ENCODE measurements around the gene CDC42BPB. TPM values are rescaled to one million over a fixed set of nuclear protein-coding genes. Genes with fewer than 3 reads are reported as not detected.

Gene CDC42BPB
- total RNA-seq, 1 donor from 2014 or later, result 147 TPM

GRCh38 chr14:102954081-102954789, 103.1 kb downstream of the CDC42BPB start:
- DNase-seq (ENCODE audit: low read depth), result no peak
- Histone ChIP-seq H3K36me3 (ENCODE audit: control insufficient read depth, insufficient read depth, low read length) (peaks cover 7% of the 10 kb centered on the region), H3K27me3 (ENCODE audit: control insufficient read depth, insufficient read depth, low read length) (no peaks in the 10 kb centered on the region), H3K4me3 (ENCODE audit: low read depth, low read length) (no peak overlapping the region)
- no peak for TF ChIP-seq CTCF (IDR thresholded peaks at IDR 0.05; ENCODE audit: insufficient read depth, low read length, poor library complexity, severe bottlenecking)

DNA sequence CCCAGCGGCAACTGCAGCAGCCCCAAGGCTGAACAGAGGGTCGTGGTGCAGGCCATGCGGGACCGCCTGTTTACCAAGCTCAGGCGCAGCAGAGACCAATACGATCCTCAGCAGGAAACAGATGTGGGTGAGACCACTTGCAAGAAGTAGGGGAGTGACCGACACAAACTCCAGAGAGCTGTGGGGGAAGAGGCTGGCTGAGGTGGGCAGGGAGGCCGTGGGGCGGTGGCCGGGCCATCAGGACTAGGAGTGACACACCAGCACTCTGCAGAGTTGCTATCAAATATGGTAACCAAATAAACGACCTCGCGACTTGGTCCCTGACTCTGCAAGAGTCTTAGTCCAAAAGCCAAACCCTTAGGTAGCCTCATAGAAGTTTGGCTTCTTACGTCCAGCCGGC, 104.2 kb downstream of the CDC42BPB start:
- Histone ChIP-seq H3K4me3 (ENCODE audit: low read depth, low read length) (no peak overlapping the region), H3K27me3 (ENCODE audit: control insufficient read depth, insufficient read depth, low read length) (no peaks in the 10 kb centered on the region), H3K36me3 (ENCODE audit: control insufficient read depth, insufficient read depth, low read length) (peaks cover 7% of the 10 kb centered on the region)
- no peak for TF ChIP-seq CTCF (IDR thresholded peaks at IDR 0.05; ENCODE audit: insufficient read depth, low read length, poor library complexity, severe bottlenecking)
- DNase-seq (ENCODE audit: low read depth), result no peak

- no peak for TF ChIP-seq CTCF (IDR thresholded peaks at IDR 0.05; ENCODE audit: insufficient read depth, low read length, poor library complexity, severe bottlenecking)
- Histone ChIP-seq H3K27me3 (ENCODE audit: control insufficient read depth, insufficient read depth, low read length) (no peaks in the 10 kb centered on the region), H3K36me3 (ENCODE audit: control insufficient read depth, insufficient read depth, low read length) (peaks cover 7% of the 10 kb centered on the region), H3K4me3 (ENCODE audit: low read depth, low read length) (no peak overlapping the region)
- no peak for DNase-seq (ENCODE audit: low read depth)
Observed at GRCh38 chr14:102952276-102952675, 105.1 kb downstream of the CDC42BPB start.

- peaks cover 7% of the 10 kb centered on the region for H3K36me3 ChIP-seq (ENCODE audit: control insufficient read depth, insufficient read depth, low read length)
- no peak for TF ChIP-seq CTCF (IDR thresholded peaks at IDR 0.05; ENCODE audit: insufficient read depth, low read length, poor library complexity, severe bottlenecking)
- no peak for DNase-seq (ENCODE audit: low read depth)
Observed at GRCh38 chr14:102951799-102952198, 105.5 kb downstream of the CDC42BPB start.

GRCh38 chr14:102951034-102951433, 106.3 kb downstream of the CDC42BPB start:
- H3K36me3 ChIP-seq (ENCODE audit: control insufficient read depth, insufficient read depth, low read length), result peaks cover 7% of the 10 kb centered on the region

More at GRCh38 chr14:102951799-102952198, 105.5 kb downstream of the CDC42BPB start:
- H3K27me3 ChIP-seq (ENCODE audit: control insufficient read depth, insufficient read depth, low read length), result no peaks in the 10 kb centered on the region
- H3K4me3 ChIP-seq (ENCODE audit: low read depth, low read length), result no peak overlapping the region

More at GRCh38 chr14:102951034-102951433, 106.3 kb downstream of the CDC42BPB start:
- Histone ChIP-seq H3K27me3 (ENCODE audit: control insufficient read depth, insufficient read depth, low read length) (no peaks in the 10 kb centered on the region), H3K4me3 (ENCODE audit: low read depth, low read length) (no peak overlapping the region)
- TF ChIP-seq CTCF (IDR thresholded peaks at IDR 0.05; ENCODE audit: insufficient read depth, low read length, poor library complexity, severe bottlenecking), result no peak
- DNase-seq (ENCODE audit: low read depth), result no peak
